ENCODE measurements around the gene GUSB.

DNA sequence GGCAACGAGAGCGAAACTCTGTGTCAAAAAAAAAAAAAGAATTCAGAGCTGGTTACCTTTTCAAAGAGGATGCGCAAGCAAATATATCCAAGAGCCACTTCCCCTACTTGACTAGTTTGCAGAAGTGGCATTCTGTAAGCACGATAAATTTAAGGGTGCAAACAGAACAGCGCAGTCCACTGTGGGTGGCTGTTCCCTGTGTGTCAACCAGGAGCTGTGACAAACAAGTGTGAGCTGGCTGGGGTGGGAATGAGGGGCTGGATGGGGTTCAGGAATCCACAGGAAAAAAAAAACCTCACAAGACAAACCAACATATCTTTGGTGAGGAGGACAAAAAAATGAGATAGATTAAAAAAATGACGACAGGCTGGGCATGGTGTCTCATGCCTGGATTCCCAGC is 15.9 kb downstream of the GUSB start:
- TF ChIP-seq, protein P1, sequence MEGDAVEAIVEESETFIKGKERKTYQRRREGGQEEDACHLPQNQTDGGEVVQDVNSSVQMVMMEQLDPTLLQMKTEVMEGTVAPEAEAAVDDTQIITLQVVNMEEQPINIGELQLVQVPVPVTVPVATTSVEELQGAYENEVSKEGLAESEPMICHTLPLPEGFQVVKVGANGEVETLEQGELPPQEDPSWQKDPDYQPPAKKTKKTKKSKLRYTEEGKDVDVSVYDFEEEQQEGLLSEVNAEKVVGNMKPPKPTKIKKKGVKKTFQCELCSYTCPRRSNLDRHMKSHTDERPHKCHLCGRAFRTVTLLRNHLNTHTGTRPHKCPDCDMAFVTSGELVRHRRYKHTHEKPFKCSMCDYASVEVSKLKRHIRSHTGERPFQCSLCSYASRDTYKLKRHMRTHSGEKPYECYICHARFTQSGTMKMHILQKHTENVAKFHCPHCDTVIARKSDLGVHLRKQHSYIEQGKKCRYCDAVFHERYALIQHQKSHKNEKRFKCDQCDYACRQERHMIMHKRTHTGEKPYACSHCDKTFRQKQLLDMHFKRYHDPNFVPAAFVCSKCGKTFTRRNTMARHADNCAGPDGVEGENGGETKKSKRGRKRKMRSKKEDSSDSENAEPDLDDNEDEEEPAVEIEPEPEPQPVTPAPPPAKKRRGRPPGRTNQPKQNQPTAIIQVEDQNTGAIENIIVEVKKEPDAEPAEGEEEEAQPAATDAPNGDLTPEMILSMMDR (IDR thresholded peaks at IDR 0.05; ENCODE audit: extremely low read depth in 1 of 2, insufficient read depth in 1 of 2, low read depth in 1 of 2, low read length in 2 of 2), result no peak
- TF ChIP-seq POLR2AphosphoS5 (IDR thresholded peaks at IDR 0.05; ENCODE audit: insufficient read depth, low read depth, low read length), result no peak
- TF ChIP-seq POLR2A (IDR thresholded peaks at IDR 0.05; ENCODE audit: low read depth, low read length), result no peak
- TF ChIP-seq, protein P2, sequence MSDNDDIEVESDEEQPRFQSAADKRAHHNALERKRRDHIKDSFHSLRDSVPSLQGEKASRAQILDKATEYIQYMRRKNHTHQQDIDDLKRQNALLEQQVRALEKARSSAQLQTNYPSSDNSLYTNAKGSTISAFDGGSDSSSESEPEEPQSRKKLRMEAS (IDR thresholded peaks at IDR 0.05; ENCODE audit: insufficient read depth, insufficient read length), result no peak
- TF ChIP-seq MYC (IDR thresholded peaks at IDR 0.05; ENCODE audit: low read depth, low read length), result no peak
- no peak for TF ChIP-seq EZH2 (IDR thresholded peaks at IDR 0.05; ENCODE audit: borderline replicate concordance, low read depth, low read length, severe bottlenecking)
- TF ChIP-seq FOS (IDR thresholded peaks at IDR 0.05; ENCODE audit: borderline replicate concordance, insufficient read depth, low read length), result no peak
